ENCODE data around the gene CETN3.
"Not testable (repeated sequence)": the region's sequence is repeated elsewhere in the genome, so short reads cannot be mapped to it uniquely, and the experiment has no call there.

The CETN3 gene

GRCh38 chr5:90381213-90381929 lies 28.2 kb downstream of the CETN3 start:
- DNase-seq, result no peak

DNA sequence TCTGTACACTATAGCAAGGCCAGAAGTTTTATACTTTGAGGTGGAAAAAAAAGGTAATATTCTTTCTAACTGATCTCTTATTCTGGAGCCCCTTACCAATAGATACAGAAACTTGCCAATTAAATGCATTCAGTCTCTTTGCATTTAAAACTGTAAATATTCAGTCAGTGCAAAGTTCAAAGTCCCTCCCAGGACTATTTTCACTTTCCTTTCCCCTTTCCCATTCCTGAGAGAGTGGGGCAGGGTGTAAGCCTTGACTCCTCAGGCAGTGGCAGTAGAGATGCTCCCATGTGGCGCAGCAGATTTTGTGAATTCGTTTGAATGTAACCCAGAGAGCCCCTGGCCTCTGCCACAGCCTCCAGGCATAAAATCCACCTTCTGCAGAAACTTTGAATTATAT lies 29.9 kb downstream of the CETN3 start:
- DNase-seq, result no peak

GRCh38 chr5:90378752-90379151 lies 30.8 kb downstream of the CETN3 start:
- no peak for DNase-seq

GRCh38 chr5:90371269-90371668 lies 38.3 kb downstream of the CETN3 start:
- DNase-seq, result not testable (repeated sequence)

GRCh38 chr5:90368454-90369246 lies 40.9 kb downstream of the CETN3 start:
- DNase-seq, result no peak

DNA sequence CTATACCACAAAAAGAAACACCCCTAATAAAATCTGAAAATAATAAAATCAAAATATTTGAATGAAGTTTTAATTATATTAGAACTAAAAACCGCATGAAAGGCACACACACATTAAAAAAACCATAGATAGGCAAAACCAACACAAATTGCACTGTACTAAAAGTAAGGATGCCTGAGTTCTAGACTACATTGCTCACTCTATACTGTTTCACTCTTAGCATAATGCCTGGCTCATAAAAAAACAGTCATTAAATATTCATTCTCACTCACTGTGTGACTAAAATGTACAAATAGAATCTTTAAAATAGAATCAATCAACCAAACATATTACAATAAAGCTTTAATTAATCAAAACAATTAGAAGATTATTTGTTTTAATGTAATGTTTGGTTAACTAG lies 41.7 kb downstream of the CETN3 start:
- DNase-seq, result no peak

DNA sequence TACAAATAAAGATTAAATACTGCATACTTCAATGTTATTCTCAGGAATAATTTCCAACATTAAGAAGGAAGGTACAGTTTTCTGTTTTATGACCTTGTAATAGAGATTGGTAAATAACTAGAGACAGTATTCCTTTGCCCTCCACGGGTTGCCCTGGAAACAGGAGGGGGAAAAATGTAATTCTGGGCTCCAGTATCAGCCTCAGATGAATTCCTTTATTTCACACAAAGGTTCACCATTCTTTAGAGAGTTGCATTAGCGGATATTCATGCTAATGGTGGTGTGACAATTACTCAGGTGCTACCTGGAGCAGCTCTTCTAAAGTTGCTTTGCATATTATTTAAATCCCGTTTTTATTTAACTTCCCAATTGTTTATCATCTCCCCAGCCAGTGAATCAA lies 42.6 kb downstream of the CETN3 start:
- no peak for DNase-seq

GRCh38 chr5:90365328-90365727 lies 44.2 kb downstream of the CETN3 start:
- DNase-seq, result no peak

- no peak for DNase-seq
Observed at GRCh38 chr5:90359073-90359920, 50.3 kb downstream of the CETN3 start.

DNA sequence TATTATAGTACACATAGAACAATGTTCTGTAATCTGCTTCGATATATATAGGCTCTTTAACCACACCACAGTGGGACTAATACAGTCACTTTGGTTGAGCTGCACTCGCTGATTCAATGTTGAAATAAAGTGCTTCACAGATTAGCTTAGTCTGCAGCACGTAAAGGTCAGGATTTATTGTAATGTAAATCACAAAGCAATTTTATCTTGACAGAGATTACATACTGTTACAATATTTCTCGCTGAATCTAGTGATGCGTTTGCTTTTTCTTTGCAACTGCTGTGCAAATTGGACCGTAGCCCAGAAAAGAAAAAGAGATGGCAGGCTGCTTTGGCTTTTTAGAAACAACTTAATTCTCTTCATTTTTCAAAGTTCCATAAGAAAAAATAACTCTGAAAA lies 52.9 kb downstream of the CETN3 start:
- no peak for DNase-seq

GRCh38 chr5:90356176-90356575 lies 53.4 kb downstream of the CETN3 start:
- no peak for DNase-seq

DNA sequence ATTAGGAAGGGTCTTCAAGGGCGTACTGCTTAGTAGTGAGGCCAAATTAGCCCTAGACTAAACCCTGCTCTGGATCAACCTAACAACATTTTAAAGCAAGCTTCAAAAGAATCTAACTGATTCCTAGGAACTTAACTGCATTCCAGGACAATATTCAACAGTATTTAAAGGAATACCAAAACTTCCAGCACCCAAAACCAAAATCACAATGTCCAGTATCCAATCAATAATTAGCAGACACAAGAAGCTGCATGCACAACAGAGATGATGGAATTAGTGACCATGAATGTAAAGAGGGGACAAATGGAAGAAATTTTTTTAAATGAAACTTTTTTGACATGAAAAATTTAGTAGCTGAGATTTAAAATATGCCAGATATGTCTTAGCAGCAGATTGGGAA lies 53.9 kb downstream of the CETN3 start:
- DNase-seq, result no peak

- no peak for DNase-seq
Observed at GRCh38 chr5:90353254-90353653, 56.3 kb downstream of the CETN3 start.

DNA sequence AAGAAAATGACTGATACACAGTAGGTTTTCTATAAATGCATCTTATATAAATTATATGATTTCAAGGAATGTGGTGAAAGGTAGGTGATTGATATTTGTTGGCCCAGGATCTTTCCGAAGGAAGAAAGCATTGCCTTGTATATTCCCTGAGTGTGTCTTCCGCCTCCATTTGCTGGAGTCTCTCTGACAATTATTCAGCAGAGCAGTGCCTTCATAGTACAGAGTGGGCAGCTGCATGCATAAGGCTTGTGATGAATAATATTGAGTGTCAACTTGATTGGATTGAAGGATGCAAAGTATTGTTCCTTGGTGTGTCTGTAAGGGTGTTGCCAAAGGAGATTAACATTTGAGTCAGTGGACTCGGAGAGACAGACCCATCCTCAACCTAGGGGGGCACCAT lies 58.5 kb downstream of the CETN3 start:
- DNase-seq, result no peak

DNA sequence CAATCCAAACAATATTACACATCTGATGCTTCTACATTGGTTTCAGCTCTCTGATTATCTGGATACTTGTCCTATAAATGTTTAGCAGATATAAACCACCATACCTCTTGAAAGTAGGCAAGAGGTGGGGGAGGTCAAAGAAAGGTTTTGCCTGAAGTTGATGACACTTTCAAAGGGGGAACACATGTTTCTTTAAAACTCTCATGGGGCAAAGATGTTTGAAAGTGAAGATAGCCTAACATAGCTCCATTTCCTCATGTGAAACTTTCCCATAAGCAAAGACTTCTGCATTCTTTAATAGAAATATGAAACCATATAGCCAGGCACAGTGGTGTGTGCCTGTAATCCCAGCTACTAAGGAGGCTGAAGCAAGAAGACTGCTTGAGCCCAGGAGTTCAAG lies 62.1 kb downstream of the CETN3 start:
- no peak for DNase-seq

- no peak for DNase-seq
Observed at GRCh38 chr5:90345684-90346083, 63.9 kb downstream of the CETN3 start.

- no peak for DNase-seq
Observed at GRCh38 chr5:90344689-90345088, 64.9 kb downstream of the CETN3 start.

- not testable (repeated sequence) for DNase-seq
Observed at GRCh38 chr5:90343731-90344130, 65.8 kb downstream of the CETN3 start.

DNA sequence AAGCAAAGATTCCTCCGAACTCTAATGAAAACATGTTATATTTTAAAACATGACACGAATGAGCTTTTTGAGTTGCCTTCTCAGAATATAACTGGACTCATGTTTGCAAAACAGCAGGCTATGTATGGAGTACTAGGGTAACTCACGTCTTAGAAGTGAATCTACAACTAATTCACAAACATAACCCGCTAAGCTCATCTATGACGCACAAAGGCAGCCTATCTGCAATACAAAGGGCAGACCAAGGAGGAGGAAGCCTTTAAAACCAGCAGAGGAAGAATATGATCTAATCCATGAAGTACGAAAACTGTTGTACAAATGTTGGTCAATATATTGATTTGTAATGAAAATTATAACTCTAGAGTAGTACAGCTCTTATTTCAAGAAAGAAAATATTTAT lies 67.0 kb downstream of the CETN3 start:
- DNase-seq, result no peak

Measured in suppressor macrophage (primary cell).